Activated CD8-positive, alpha-beta memory T cell treated with anti-CD3 and anti-CD28 coated beads for 36 hours (primary cell): ENCODE results near the gene MREG. TPM values are rescaled to one million over a fixed set of nuclear protein-coding genes. Genes with fewer than 3 reads are reported as not detected.
"Not testable (repeated sequence)": the region's sequence is repeated elsewhere in the genome, so short reads cannot be mapped to it uniquely, and the experiment has no call there.

Source experiments
- CTCF ChIA-PET: fragments of 350-600 bp; sonication (Branson Sonifier 250); formaldehyde crosslinking; loops from one replicate; lab custom pipeline; 2021; ENCODE audit warnings: antibody characterized with exemption; lab: Charles Lee
- POLR2A ChIA-PET: fragments of 350-600 bp; sonication (Branson Sonifier 250); formaldehyde crosslinking; loops from one replicate; lab custom pipeline; 2021; ENCODE audit warnings: antibody characterized with exemption; lab: Charles Lee
- total RNA-seq, 2 experiments: library from RNA; stranded (reverse); gene quantifications; one replicate each; pipeline ENCODE4 v1.2.3, GENCODE V29; 2021

Gene MREG
- total RNA-seq, 2 experiments from 2014 or later, result 22.0 to 23.8 TPM

GRCh38 chr2:216003876-216004696, 9.3 kb downstream of the MREG start:
- ChIA-PET POLR2A (interaction anchor here (0.7 kb wide), 1 partner anchor 13 kb away, joined by 4 read pairs; no protein-coding TSS in a partner anchor), CTCF (no interaction called here)

- ChIA-PET CTCF (no interaction called here), POLR2A (no interaction called here)
Observed at GRCh38 chr2:216002693-216003092, 10.7 kb downstream of the MREG start.

- ChIA-PET POLR2A (no interaction called here), CTCF (interaction anchor here (1.2 kb wide), 1 partner anchor 10 kb away, joined by 3 read pairs; no protein-coding TSS in a partner anchor)
Observed at GRCh38 chr2:216002101-216002678, 11.2 kb downstream of the MREG start.

- ChIA-PET CTCF (interaction anchor here (1.2 kb wide), 1 partner anchor 11 kb away, joined by 3 read pairs; no protein-coding TSS in a partner anchor), POLR2A (no interaction called here)
Observed at GRCh38 chr2:216001216-216002100, 11.9 kb downstream of the MREG start.

GRCh38 chr2:215998636-215999035, 14.7 kb downstream of the MREG start:
- POLR2A ChIA-PET, result no interaction called here
- CTCF ChIA-PET, result no interaction called here

- POLR2A ChIA-PET, result no interaction called here
Observed at GRCh38 chr2:215997219-215997618, 16.1 kb downstream of the MREG start.

GRCh38 chr2:215994911-215995310, 18.4 kb downstream of the MREG start:
- CTCF ChIA-PET, result no interaction called here
- POLR2A ChIA-PET, result no interaction called here

More at GRCh38 chr2:215997219-215997618, 16.1 kb downstream of the MREG start:
- CTCF ChIA-PET, result interaction anchor here (1.6 kb wide), 1 partner anchor 46 kb away, joined by 4 read pairs; no protein-coding TSS in a partner anchor

GRCh38 chr2:215988556-215989207, 24.7 kb downstream of the MREG start:
- CTCF ChIA-PET, result not testable (repeated sequence)
- POLR2A ChIA-PET, result interaction anchor here (0.6 kb wide), 1 partner anchor 423 kb away, joined by 5 read pairs; no protein-coding TSS in a partner anchor

GRCh38 chr2:215985257-215985656, 28.1 kb downstream of the MREG start:
- POLR2A ChIA-PET, result no interaction called here

GRCh38 chr2:215984661-215985060, 28.7 kb downstream of the MREG start:
- CTCF ChIA-PET, result interaction anchor here (0.7 kb wide), 1 partner anchor 27 kb away, joined by 5 read pairs; no protein-coding TSS in a partner anchor
- POLR2A ChIA-PET, result interaction anchor here (0.6 to 0.7 kb wide), 2 partner anchors 16 to 48 kb away, joined by 4 to 8 read pairs; no protein-coding TSS in a partner anchor

More at GRCh38 chr2:215985257-215985656, 28.1 kb downstream of the MREG start:
- CTCF ChIA-PET, result no interaction called here

- POLR2A ChIA-PET, result no interaction called here
Observed at GRCh38 chr2:215983581-215984351, 29.6 kb downstream of the MREG start.

GRCh38 chr2:215982465-215982875, 30.9 kb downstream of the MREG start:
- CTCF ChIA-PET, result no interaction called here
- POLR2A ChIA-PET, result interaction anchor here (0.6 kb wide), 1 partner anchor 23 kb away, joined by 7 read pairs; no protein-coding TSS in a partner anchor

More at GRCh38 chr2:215983581-215984351, 29.6 kb downstream of the MREG start:
- CTCF ChIA-PET, result interaction anchor here (0.6 kb wide), 1 partner anchor 25 kb away, joined by 3 read pairs; no protein-coding TSS in a partner anchor

GRCh38 chr2:215981115-215981514, 32.2 kb downstream of the MREG start:
- CTCF ChIA-PET, result no interaction called here
- POLR2A ChIA-PET, result no interaction called here

- ChIA-PET CTCF (interaction anchor here (1.5 kb wide), 1 partner anchor 29 kb away, joined by 5 read pairs; no protein-coding TSS in a partner anchor), POLR2A (interaction anchor here (0.9 kb wide), 1 partner anchor 26 kb away, joined by 4 read pairs; no protein-coding TSS in a partner anchor)
Observed at GRCh38 chr2:215979620-215980019, 33.7 kb downstream of the MREG start.

- CTCF ChIA-PET, result no interaction called here
- POLR2A ChIA-PET, result no interaction called here
Observed at GRCh38 chr2:215974700-215975429, 38.5 kb downstream of the MREG start.

- POLR2A ChIA-PET, result no interaction called here
- CTCF ChIA-PET, result interaction anchor here (1.1 kb wide), 1 partner anchor 50 kb away, joined by 3 read pairs; no protein-coding TSS in a partner anchor
Observed at GRCh38 chr2:215973954-215974699, 39.2 kb downstream of the MREG start.
